ENCODE measurements around the gene AICDA. TPM values are rescaled to one million over a fixed set of nuclear protein-coding genes. Genes with fewer than 3 reads are reported as not detected.

The AICDA gene
- total and polyA plus RNA-seq, 4 donors = 0.28 TPM; not detected in 3

DNA sequence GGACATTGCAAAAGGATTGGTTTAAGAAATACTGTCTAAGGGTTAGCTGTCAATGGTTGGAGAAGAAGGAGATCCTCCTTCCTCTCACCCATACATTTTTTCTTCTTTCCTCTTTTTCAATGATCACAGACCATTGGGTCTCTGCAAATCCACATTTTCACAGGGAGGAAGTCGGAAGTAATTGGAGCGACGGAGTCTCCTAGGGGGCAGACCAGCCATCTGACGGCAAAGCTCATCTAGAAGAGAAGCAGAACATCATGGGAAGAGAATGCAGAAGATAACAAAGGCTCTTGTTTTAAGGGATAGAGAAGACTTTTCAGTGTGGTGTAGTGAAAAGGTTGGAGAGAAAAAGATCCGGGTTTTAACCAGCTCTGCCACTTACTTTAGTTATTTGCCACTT, 35.3 kb upstream of the AICDA start:
- Histone ChIP-seq H3K27me3 (ENCODE audit: control insufficient read depth in 4 of 4, insufficient read depth in 4 of 4, low read length in 3 of 4) (no peaks in the 10 kb centered on the region), H3K9me3 (ENCODE audit: control insufficient read depth in 4 of 4, low read length in 3 of 4) (no peaks in the 10 kb centered on the region), H3K4me1 (ENCODE audit: control insufficient read depth in 4 of 4, insufficient read depth in 4 of 4, low read length in 3 of 4) (no peaks in the 10 kb centered on the region), H3K4me3 (ENCODE audit: low read depth in 1 of 3, low read length in 3 of 3) (no peak overlapping the region), H3K27ac (ENCODE audit: low read depth in 1 of 2, low read length in 2 of 2) (no peak overlapping the region), H3K9ac (ENCODE audit: low read depth in 1 of 2, low read length in 2 of 2) (no peak overlapping the region), H3K36me3 (ENCODE audit: control insufficient read depth in 4 of 4, insufficient read depth in 3 of 4, low read depth in 1 of 4, low read length in 3 of 4) (no peaks in the 10 kb centered on the region)
- DNase-seq (ENCODE audit: low spot score) = no peak
- 83% methylated on average over 5 of the region's 5 CpGs for WGBS
- no peak for TF ChIP-seq RXRA (IDR thresholded peaks at IDR 0.05)
- no peak for TF ChIP-seq FOXA2 (IDR thresholded peaks at IDR 0.05)
- no peak for TF ChIP-seq YY1 (IDR thresholded peaks at IDR 0.05)
- TF ChIP-seq, protein P1, sequence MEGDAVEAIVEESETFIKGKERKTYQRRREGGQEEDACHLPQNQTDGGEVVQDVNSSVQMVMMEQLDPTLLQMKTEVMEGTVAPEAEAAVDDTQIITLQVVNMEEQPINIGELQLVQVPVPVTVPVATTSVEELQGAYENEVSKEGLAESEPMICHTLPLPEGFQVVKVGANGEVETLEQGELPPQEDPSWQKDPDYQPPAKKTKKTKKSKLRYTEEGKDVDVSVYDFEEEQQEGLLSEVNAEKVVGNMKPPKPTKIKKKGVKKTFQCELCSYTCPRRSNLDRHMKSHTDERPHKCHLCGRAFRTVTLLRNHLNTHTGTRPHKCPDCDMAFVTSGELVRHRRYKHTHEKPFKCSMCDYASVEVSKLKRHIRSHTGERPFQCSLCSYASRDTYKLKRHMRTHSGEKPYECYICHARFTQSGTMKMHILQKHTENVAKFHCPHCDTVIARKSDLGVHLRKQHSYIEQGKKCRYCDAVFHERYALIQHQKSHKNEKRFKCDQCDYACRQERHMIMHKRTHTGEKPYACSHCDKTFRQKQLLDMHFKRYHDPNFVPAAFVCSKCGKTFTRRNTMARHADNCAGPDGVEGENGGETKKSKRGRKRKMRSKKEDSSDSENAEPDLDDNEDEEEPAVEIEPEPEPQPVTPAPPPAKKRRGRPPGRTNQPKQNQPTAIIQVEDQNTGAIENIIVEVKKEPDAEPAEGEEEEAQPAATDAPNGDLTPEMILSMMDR (IDR thresholded peaks at IDR 0.05; ENCODE audit: low read depth, low read length, missing input control) = no peak
- no peak for TF ChIP-seq HNF4G (IDR thresholded peaks at IDR 0.05)
- no peak for TF ChIP-seq TAF1 (conservative IDR thresholded peaks at IDR 0.05)
- TF ChIP-seq, protein P2, sequence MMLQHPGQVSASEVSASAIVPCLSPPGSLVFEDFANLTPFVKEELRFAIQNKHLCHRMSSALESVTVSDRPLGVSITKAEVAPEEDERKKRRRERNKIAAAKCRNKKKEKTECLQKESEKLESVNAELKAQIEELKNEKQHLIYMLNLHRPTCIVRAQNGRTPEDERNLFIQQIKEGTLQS (IDR thresholded peaks at IDR 0.05) = no peak
- TF ChIP-seq JUND (IDR thresholded peaks at IDR 0.05) = no peak
- TF ChIP-seq HNF4A (conservative IDR thresholded peaks at IDR 0.05) = no peak

DNA sequence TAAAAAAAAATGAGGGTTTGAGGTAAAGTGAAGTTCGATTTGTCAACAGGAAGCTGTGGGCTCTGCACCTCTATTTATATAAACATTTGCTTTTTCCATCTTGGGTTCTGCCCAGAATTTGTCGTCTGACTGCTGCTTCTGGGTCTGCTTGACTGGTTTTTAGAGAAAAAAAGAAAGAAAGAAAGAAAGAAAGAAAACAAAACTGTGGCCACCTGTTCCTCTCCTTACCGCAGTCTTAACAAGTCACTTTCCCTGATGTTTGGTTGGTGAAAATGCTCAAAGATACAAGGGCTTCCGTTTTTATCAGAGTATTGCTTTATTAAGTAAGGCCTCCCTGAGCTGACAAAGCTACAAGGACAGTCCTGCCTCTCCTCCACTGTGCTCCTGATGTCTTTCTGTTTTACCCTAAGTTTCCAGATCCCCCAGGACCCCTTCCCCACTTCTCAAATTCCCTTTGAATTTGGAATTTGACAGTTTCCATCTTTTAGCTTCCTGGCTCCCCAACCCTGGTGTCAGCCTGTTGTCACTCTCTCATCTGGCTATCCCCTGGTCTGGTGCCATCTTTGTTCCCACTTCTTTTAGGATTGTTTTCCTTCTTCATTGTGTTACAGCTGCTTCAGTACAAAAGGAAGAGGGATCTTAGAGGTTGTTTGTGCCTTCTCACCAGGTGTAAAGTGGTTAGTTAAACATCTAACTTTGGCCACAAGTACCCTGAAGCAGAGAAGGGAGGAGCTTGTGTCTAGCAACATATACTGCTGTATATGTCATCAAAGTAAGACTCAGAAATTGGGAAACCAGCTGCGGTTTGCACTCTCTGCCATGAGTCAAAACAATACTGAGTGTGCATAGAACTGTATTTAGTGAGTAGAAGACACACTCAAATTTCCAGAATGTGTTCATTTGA, 31.9 kb upstream of the AICDA start:
- Histone ChIP-seq H3K4me3 (ENCODE audit: low read depth in 1 of 3, low read length in 3 of 3) (no peak overlapping the region), H3K27ac (ENCODE audit: low read depth in 1 of 2, low read length in 2 of 2) (no peak overlapping the region), H3K9ac (ENCODE audit: low read depth in 1 of 2, low read length in 2 of 2) (no peak overlapping the region), H3K27me3 (ENCODE audit: control insufficient read depth in 4 of 4, insufficient read depth in 4 of 4, low read length in 3 of 4) (no peaks in the 10 kb centered on the region), H3K4me1 (ENCODE audit: control insufficient read depth in 4 of 4, insufficient read depth in 4 of 4, low read length in 3 of 4) (no peaks in the 10 kb centered on the region), H3K9me3 (ENCODE audit: control insufficient read depth in 4 of 4, low read length in 3 of 4) (no peaks in the 10 kb centered on the region), H3K36me3 (ENCODE audit: control insufficient read depth in 4 of 4, insufficient read depth in 3 of 4, low read depth in 1 of 4, low read length in 3 of 4) (no peaks in the 10 kb centered on the region)
- DNase-seq (ENCODE audit: low spot score) = no peak
- no peak for TF ChIP-seq HNF4A (conservative IDR thresholded peaks at IDR 0.05)
- TF ChIP-seq FOXA1 (IDR thresholded peaks at IDR 0.05) = no peak
- TF ChIP-seq, protein P3, sequence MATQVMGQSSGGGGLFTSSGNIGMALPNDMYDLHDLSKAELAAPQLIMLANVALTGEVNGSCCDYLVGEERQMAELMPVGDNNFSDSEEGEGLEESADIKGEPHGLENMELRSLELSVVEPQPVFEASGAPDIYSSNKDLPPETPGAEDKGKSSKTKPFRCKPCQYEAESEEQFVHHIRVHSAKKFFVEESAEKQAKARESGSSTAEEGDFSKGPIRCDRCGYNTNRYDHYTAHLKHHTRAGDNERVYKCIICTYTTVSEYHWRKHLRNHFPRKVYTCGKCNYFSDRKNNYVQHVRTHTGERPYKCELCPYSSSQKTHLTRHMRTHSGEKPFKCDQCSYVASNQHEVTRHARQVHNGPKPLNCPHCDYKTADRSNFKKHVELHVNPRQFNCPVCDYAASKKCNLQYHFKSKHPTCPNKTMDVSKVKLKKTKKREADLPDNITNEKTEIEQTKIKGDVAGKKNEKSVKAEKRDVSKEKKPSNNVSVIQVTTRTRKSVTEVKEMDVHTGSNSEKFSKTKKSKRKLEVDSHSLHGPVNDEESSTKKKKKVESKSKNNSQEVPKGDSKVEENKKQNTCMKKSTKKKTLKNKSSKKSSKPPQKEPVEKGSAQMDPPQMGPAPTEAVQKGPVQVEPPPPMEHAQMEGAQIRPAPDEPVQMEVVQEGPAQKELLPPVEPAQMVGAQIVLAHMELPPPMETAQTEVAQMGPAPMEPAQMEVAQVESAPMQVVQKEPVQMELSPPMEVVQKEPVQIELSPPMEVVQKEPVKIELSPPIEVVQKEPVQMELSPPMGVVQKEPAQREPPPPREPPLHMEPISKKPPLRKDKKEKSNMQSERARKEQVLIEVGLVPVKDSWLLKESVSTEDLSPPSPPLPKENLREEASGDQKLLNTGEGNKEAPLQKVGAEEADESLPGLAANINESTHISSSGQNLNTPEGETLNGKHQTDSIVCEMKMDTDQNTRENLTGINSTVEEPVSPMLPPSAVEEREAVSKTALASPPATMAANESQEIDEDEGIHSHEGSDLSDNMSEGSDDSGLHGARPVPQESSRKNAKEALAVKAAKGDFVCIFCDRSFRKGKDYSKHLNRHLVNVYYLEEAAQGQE (IDR thresholded peaks at IDR 0.05) = no peak
- TF ChIP-seq, protein P2 (IDR thresholded peaks at IDR 0.05) = no peak
- TF ChIP-seq NR2F2 (IDR thresholded peaks at IDR 0.05) = no peak
- TF ChIP-seq, protein P1 (IDR thresholded peaks at IDR 0.05; ENCODE audit: low read depth, low read length, missing input control) = no peak
- no peak for TF ChIP-seq YY1 (IDR thresholded peaks at IDR 0.05)
- TF ChIP-seq GABPA (IDR thresholded peaks at IDR 0.05 in 1 of 2, conservative IDR thresholded peaks at IDR 0.05 in 1 of 2) = no peak
- WGBS = 51% methylated on average over 5 of the region's 5 CpGs
